GM21737 (cell line): Measurements from ENCODE around the gene IL36B.

Experiments used
- ATAC-seq: cut with Tn5 transposase; IDR thresholded peaks from one replicate; pipeline ENCODE4 v1.9.1; 2021; ENCODE audit warnings: mild to moderate bottlenecking, moderate library complexity; ENCODE audit not compliant: unreplicated experiment

The IL36B gene

DNA sequence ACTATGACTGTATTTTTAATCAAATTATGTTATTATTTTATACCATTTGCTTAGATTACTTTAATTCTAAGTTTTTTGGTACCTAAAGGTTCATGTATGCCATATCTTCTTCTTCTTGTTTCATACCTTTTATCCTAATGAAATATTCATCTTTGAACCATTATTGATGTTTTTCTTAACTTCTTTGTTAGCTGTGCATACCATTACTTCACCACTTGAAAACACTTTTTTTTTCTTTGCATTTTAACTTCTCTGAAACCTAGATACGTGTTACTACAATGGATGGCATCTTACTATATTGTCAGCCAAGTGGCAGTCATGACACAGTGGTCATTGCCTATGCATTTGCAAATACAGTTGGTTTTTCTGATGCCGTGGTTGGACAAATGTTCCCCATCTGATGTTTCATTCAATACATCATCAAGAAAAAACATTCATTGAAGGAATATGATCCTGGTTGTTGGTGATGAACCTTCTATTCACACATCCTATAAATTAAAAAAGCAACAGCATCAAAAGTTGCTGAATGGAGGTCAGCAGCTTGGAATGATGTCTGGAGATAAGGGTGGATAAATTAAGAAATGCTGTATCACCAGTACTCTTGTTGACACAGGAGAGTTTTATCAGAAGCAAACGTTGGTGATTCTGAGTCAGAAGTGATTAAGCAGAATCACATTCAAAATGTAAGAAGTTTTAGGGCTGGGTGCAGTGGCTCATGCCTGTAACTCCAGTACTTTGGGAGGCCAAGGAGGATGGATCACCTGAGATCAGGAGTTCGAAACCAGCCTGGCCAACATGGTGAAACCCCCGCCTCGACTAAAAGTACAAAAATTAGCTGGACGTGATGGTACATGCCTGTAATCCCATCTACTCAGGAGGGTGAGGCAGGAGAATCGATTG, 40.0 kb downstream of the IL36B start:
- no peak for ATAC-seq

DNA sequence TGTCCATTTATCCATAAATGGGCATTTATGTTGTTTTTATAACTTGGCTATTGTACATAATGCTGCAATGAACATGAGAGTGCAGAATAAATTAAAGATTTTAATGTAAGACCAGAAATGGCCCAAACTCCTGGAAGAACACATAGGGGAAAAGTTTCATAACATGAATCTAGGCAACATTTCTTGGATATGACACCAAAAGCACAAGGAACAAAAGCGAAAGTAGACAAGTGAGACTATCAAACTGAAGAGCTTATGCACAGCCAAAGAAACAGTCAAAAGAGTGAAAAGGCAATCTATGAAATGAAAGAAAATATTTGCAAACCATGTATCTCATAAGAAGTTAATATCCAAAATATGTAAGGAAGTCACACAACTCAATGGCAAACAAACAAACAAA, 41.6 kb downstream of the IL36B start:
- ATAC-seq, result no peak

DNA sequence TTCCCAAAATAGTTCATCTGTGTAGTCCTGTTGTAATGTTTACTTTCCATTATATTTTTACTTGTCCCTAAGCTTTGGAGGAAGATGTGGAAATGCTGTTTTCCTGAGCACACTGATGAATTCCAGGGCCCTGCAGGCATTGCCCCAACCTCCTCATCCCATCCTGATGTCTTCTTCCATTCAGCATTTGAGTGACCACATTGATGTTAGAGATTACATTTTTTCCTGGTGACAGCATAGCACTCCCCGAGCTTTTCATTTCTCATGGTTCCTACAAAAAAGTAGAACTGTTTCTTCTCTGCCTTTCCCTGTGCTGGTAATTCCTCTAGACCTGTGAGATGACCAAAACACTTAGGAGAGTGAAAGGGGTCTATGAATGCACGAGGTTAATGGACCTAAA, 42.6 kb downstream of the IL36B start:
- no peak for ATAC-seq

DNA sequence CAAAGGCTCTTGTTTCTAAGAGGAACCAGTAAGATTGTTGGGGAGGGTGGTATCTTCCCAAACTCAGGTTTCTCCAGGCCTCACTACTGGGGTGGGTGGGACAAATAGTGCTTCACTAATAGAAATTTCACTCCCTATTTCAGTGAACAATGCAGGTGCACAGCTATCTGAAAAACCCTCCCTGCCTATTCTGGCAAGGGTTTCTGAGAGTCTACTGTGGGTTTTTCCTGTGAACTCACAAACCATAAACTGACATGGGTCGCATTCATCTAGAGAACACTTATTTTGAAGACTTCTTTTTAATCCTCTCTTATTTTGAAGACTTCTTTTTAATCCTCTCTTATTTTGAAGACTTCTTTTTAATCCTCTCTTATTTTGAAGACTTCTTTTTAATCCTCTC, 43.0 kb downstream of the IL36B start:
- no peak for ATAC-seq

DNA sequence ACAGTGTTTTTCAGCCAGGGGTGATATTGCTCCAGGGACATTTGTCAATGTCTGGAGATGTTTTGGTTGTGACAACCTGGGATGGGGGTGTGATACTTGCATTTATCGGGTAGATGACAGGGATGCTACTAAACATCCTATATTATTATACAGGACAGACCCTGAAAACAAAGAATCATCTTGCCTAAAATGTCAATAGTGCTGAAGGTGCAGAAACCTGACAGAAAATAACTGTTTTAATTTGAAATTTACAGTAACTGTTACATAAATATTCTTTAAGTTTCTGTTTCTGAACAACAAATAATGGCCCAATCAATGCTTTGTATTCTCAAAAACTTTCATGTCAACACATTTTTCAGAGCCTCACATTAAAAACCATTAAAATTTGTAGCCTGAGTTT, 45.4 kb downstream of the IL36B start:
- ATAC-seq, result no peak

DNA sequence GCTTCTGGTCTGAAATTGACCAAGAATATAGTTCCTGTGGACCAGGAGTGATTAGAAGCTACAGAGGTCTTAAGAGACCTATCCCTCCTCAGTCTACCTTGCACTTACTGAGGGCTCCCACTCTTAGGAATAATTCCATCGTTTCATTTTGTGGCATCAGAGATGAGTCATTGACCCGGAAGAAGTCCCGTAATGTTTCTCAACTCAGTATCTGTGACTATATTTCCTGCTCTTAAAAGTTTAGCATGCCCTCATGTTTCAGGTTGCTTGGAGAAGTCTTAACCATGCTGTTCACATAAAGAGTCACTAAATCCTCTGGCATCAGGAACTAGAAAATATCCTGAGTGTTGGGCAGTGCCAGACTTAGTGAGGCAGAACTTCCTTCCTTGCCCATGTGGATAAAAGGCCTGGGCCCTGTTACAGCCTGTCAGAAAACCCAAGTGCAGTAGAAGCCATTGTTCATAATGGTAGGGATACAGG, 47.6 kb downstream of the IL36B start, which contains the start of gene IL36A:
TSS of gene IL36A (plus strand) at position 430 of the 480 bp plus-strand sequence. CDS start 413 bp downstream, outside the sequence.
- ATAC-seq, result no peak

DNA sequence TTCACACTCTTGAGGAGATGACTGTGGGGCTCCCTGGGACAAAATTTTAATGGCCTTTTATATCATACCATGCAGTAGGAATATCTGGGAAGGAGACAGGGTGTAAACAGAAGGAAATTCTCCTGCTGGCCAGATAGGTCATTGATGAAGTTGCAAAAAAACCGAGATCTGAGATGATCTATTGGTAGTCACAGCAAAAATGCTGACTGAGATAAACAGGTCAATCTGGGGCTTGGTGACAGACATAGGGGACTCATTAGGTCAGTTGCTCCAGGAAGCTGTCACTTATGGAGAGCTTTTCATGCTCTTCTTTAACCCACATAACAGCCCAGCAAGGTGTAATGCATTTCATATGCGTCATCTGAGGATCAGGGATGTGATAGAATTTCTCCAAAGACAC, 50.0 kb downstream of the IL36B start:
- ATAC-seq, result no peak

DNA sequence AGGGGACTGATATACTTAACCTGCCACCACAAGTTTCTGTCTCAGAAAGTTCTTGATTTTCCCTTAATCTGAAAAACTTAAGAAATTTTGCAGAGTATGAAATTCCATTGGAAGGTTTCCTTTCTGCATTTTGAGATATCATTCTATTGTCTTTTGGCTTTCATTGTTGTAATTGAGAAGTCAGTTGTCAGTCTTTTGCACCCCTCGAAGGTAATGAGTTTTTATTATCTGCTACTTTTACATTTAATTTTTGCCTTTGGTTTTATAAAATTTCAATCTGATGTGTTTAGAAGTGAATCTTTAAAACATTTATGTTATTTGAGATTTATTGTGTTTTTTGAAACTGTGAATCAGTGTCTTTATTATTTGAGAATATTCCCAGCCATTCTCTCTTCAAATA, 52.2 kb downstream of the IL36B start:
- no peak for ATAC-seq

DNA sequence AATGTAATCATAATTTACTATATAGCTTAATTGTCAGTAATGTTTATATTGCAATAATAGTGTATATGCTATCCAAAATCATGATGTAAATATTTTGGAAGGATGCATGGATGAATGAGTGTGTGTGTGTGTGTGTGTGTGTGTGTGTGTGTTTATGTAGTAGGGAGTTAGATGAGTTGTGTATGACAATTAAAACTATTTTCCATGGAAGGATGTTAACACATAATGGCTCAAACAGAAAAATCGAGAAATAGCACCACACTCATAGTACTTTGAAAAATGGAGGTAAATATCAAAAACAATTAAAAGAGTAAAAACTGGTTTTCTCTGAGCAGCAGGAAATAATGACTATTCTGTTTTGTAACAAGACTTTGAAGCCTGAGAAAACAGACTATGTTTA, 55.5 kb downstream of the IL36B start:
- no peak for ATAC-seq

DNA sequence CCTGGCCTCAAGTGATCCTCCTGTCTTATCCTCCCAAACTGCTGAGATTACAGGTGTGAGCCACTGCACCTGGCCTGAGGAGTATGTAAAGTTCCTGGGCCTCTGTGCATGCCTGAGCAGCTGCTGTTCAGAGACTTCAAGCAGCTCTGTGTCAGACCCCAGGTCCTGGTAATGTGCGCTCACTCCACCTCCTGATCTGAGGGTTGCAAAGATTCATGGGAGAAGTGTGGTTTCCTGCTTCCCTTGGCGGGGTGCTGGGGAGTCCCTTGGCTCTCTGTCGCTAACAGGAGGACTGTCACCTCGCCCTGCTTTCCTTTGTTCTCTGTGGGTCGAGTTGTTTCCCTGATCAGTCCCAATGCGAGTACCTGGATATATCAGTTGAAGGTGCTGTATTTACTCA, 56.0 kb downstream of the IL36B start:
- ATAC-seq, result no peak

DNA sequence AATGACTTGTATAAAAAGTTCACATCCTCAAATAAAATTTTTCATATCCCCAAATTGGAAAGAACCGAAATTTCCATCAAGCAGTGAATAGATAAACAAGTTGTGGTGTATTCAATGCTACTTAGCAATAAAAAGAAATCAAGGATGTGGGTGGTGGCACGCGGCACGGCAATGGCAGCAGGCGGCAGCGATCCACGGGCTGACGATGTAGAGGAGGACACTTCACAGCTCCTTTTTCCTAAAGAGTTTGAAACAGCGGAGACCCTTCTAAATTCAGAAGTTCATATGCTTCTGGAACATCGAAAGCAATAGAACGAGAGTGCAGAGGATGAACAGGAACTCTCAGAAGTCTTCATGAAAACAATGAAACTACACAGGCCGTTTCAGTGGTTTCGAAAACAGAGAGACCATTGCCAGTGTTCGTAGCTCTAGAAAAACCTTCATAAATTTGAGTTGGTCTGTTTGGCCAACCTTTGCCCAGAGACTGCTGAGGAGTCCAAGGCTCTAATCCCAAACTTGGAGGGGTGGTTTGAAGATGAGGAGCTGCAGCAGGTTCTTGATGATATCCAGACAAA, 57.2 kb downstream of the IL36B start:
- ATAC-seq, result no peak

DNA sequence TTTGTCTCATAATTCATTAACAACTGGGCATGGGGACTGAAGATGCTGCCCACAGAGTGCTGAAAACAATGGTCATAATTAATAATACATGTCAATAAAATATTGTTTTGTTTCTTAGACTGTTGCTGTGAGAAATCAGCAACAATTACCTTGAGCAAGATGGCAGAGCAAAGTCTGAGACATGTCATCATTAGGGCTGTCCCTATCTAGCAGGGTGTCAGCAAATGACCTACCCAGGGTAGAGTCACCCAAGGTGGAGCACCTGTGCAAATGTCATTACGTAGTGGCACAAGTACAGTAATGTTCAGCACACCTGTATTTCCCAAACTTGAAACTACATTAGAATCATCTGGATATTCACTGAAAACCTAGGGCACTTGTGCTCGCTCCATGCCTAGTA, 58.0 kb downstream of the IL36B start:
- ATAC-seq, result no peak

DNA sequence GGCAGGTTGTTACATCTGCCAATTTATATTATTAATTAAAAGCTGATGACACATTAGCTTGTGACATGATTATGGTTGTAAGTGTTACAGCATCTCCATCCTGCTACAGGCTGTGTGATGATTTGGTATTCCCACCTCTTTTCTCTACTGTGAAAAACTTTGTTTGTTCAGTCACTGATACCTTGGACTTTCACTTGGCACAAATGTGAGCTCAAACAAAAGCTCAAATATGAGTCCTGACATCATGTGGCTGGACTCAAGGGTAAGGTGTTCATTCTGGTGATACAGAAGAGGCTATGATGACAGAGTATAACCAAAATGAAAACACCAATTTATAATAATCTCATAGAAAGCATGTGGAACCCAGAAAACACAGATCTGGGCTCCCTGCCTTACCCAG, 58.8 kb downstream of the IL36B start:
- ATAC-seq, result no peak

DNA sequence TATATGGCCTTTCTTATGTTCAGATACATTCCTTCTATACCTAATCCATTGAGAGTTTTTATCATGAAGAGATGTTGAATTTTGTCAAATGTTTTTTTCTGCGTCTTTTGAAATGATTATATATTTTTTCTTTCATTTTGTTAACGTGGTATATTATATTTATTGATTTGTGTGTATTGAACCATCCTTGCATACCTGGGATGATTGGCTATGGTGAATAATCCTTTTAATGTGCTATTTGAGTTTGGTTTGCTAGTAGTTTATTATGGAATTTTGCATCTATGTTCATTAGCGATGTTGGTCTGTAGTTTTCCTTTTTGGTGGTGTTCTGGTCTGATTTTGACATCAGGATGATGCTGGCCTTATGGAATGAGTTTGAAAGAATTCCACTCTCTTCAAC, 63.1 kb downstream of the IL36B start:
- ATAC-seq, result no peak

DNA sequence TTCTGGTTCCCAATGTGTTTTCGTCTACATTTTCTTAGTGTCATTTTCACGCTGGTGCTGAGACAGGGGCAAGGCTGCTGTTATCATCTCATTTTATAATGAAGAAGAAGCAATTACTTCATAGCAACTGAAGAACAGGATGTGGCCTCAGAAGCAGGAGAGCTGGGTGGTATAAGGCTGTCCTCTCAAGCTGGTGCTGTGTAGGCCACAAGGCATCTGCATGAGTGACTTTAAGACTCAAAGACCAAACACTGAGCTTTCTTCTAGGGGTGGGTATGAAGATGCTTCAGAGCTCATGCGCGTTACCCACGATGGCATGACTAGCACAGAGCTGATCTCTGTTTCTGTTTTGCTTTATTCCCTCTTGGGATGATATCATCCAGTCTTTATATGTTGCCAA, 67.6 kb downstream of the IL36B start:
- ATAC-seq, result no peak

DNA sequence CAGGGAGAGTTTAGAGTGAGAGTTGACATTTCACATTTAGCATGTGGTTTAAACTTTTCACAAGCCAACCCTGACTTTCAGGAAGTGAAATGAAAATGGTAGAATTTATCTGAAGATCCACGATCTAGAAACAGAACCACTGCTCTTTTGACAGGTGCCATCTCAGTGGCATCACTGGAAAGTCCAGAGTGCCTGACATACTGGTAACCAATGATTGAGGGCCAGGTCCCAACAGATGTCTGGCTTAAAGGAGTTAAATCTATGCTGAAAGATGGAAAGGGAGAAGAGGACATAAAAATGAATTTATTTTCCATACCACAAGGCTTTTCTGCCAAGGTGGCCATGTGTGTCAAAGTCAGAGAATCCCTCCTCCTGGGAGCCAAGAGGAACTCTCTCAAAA, 72.1 kb downstream of the IL36B start:
- no peak for ATAC-seq

DNA sequence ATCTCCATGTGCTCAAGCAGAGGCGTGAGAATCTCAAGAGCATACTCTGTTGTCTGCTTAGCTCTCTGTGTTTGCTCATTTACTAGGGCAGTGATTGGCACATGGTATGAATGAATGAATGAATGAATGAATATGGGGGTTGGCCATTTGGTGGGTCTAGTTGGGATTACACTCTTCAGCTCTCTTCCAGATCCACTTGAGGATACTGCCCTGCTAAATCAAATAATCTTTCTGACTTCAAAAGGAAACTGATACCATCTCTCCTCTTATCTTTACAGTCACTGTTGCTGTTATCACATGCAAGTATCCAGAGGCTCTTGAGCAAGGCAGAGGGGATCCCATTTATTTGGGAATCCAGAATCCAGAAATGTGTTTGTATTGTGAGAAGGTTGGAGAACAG, 72.9 kb downstream of the IL36B start:
- ATAC-seq, result no peak

DNA sequence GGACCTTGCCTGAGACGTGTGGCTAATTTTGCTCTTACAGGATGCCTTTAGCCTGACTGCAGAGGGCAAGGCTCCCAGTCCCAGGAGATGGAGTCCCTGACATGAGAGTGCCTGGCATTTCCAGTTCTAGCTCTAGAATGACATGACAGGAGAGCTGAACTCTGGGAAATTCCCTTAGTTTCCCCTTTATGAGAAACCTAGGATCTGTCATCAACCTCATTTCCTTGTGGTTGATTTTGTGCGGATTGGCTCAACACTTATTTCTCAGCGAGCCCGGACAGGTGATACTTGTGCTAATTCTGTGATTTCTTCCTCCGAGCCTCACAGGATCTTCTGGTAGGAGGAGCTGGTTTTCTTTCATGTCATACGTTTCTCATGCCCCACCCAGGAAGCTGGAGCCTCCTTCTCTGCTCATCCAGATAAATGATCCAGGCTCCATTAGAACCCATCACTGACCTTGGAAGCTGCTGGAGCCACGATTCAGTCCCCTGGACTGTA, 75.1 kb downstream of the IL36B start, which contains the start of gene IL36G:
TSS of gene IL36G (plus strand) at position 448 of the 498 bp plus-strand sequence. CDS start 633 bp downstream, outside the sequence.
- no peak for ATAC-seq
